DLD1 (cell line): ENCODE results near the gene MAPK8IP3.
"Not testable (repeated sequence)": the region's sequence is repeated elsewhere in the genome, so short reads cannot be mapped to it uniquely, and the experiment has no call there.

ENCODE experiments used
- in situ Hi-C: cut with HindIII; loops from 2 replicates; pipeline ENCODE4 v1.10.0; 2017; ENCODE audit warnings: low sequenced_read_pairs

Gene MAPK8IP3

GRCh38 chr16:1676661-1677060, 29.3 kb upstream of the MAPK8IP3 start:
- in situ Hi-C loops, result no loop called here

DNA sequence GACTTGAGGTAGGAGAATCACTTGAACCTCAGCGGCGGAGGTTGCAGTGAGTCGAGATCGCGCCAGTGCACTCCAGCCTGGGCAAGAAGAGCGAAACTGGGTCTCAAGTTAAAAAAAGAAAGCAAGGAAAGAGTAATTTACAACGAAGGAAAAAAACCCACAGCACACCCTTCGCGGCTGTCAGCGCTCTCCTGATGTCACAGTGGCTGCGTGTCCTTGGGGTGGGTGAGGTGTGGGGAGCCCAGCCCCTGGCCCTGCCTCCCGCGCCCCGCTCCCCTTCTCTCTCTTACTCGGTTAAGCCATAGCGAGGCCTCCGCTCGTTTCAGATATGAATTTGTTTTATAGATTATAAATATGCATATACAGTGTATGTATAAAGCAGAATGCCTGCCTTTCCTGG, 28.7 kb upstream of the MAPK8IP3 start:
- in situ Hi-C loops, result no loop called here

GRCh38 chr16:1677942-1678499, 28.0 kb upstream of the MAPK8IP3 start, which contains the start of gene JPT2:
TSS of gene JPT2 (plus strand) at chr16:1678279. CDS start at chr16:1678313, 34 bp downstream.
- in situ Hi-C loops, result no loop called here

DNA sequence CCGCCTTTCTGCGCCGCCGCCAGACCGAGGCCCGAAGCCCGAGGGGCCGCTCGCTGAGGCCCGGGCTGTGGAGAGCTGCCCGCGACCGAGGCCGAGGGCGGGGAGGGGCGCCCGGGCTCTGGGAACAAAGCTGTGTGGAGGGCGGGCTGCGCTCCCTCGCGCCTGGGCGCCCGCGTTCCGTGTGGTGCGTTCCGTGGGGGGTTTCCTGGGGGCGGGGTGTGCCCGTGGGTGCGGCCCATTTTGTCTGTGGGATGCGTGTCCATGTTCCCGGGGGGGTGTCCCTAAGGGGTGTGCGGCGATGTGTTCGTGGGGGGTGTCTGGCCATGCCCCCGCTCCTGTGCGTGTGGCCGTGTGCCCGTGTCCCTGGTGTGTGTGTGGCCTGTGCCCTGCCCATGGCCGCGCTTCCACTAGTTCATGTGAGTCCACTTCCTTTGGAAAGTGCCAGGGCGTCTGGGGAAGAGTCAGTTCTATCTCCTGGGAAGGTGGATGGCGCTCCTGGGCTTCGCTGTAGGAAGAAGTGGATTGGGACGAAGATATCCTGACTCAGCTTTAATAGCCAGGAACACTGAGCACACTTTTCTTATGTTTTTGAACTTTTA, 27.4 kb upstream of the MAPK8IP3 start:
- in situ Hi-C loops, result no loop called here

DNA sequence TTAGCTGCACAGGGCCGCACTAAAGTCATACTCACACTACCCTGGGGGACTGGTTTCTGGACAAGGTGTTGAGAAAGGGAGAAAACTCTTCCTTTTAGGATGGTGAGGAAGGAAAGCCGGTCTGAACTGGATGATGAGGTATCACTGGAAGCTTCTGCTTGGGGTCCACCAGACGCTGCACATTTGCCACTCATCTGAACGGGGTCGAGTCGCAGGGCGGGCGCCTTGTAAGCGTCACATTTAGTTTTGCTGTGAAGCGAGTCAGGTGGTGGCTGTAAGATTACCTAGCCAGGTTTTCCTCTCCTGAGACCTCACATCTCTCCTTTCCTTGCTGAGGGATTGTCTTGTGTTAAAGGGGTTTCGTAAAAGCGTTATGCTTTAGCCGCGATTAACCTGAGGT, 25.6 kb upstream of the MAPK8IP3 start:
- in situ Hi-C loops, result no loop called here

- in situ Hi-C loops, result no loop called here
These were observed 25.0 kb upstream of the MAPK8IP3 start for GRCh38 chr16:1681032-1681431.

GRCh38 chr16:1687427-1688316, 18.3 kb upstream of the MAPK8IP3 start:
- in situ Hi-C loops, result no loop called here

DNA sequence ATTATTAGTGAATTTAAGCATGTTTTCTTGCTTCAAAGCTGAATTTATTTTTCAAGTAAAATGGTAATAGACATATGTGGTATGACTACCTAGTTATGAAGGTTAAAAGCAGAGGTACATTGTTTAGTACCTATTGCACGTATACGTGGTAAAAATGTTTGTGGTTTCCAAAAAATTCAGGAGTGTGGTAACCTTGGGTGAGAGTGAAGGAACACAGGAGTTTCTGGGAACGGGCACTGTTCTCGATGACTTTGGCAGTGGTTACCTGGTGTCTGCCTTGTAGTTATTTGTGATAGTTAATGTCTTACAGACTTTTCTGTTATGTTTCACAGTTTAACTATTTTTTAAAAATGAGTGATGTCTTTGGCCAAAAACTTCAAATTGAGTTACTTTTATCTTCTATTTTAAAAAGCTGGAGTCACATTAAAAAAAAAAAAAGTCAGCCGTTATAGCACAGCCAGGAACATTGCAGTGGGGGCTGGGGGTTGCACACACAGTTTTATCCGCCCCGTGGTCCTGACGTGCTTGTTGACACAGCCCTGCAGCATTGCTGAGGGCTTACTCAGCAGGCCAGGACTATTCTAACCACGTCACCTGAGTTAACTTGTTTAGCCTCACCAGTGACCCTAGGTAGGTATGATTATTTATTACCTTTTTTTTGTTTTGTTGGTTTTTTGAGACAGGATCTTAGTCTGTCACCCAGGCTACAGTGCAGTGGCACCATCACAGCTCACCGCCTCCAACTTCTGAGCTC, 17.0 kb upstream of the MAPK8IP3 start:
- in situ Hi-C loops, result no loop called here

DNA sequence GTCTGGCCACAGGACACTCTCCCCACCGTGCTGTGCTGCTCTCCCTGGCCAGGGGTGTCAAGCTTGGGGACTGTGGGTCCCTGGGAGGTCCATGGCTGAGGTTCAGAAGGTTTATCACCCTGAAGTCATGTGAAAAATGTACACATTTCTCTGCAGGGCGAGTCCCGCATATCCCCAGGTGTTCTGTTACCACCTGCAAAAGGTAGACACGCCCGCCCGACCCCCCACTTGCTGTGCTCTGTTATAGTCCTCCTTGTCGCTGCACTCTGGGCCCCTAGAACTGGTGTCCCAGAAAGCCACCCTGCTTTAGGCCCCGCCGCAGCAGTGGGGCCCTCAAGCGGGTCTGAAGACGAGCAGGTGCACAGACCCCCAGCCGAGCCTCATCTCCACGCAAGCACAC, 16.1 kb upstream of the MAPK8IP3 start:
- in situ Hi-C loops, result no loop called here

GRCh38 chr16:1690810-1691209, 15.2 kb upstream of the MAPK8IP3 start:
- in situ Hi-C loops, result no loop called here

DNA sequence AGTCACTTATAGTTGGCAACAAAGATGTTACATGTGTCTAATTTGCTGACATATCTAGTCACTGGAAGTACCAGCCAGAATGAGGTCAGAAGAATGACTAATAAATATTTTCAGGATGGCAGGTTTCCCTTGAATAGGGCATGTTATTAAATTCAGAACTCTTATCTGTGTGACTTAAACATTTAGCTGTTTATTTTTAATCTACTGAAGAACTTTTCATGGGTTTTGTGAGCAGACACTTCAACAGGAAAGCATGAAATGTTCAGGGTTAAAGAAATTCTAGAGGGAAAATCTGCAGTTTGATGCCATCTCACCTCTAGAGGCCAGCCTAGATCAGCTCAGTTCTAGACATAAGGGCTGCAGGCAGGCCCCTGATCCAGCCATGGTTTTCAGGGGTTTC, 14.7 kb upstream of the MAPK8IP3 start:
- in situ Hi-C loops, result no loop called here

DNA sequence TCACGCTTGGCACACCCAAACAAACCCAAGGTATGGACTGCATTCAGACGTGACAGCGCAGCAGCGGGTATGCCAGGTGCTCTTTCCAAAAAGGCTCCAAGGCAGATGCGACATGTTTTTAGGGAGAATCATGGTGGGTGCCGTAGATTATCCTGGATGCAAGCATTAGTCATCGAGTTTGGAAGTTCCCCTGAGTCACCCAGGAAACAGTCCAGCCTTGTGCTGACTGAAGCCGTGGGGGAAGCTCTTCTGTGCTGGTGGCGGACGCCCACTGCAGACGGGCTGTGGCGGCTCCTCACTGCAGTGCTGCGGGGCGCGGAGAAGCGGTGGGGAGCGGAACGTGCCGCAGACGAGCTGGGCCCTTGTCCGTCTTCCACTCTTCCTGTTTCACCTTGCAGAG, 14.0 kb upstream of the MAPK8IP3 start:
- in situ Hi-C loops, result no loop called here

DNA sequence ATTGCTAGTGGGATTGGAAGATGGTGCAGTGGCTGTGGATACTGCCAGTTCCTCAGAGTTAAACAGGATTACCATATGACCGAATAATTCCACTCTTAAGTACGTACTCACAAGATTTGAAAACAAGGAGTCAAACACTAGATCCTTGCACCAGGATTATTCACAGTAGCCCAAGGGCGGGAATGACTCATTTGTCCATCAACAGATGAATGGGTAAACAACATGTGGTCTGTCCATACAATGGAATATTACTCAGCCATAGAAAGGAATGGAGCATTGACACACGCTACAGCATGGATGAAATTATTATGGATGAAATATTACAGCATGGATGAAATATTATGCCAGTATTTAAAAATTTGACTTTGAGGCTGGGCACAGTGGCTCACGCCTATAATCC, 9.1 kb upstream of the MAPK8IP3 start:
- in situ Hi-C loops, result no loop called here

DNA sequence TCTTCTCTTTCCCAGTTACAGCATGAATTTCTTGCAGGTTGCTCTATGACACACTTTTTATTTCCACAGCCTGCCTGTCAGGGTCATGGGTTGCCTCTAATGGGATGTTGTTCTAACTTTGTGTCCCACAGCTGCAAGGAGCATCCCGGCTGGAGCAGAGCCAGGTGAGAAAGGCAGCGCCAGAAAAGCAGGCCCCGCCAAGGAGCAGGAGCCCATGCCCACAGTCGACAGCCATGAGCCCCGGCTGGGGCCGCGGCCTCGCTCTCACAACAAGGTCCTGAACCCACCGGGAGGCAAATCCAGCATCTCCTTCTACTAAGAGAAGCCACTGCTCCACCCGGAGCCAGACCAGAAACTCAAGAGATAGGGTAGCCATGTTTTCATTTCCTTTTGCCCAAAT, 7.3 kb upstream of the MAPK8IP3 start:
- in situ Hi-C loops, result no loop called here

DNA sequence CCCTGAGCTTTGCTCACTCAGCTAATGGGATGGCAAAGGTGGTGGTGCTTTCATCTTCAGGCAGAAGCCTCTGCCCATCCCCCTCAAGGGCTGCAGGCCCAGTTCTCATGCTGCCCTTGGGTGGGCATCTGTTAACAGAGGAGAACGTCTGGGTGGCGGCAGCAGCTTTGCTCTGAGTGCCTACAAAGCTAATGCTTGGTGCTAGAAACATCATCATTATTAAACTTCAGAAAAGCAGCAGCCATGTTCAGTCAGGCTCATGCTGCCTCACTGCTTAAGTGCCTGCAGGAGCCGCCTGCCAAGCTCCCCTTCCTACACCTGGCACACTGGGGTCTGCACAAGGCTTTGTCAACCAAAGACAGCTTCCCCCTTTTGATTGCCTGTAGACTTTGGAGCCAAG, 5.7 kb upstream of the MAPK8IP3 start:
- in situ Hi-C loops, result no loop called here

DNA sequence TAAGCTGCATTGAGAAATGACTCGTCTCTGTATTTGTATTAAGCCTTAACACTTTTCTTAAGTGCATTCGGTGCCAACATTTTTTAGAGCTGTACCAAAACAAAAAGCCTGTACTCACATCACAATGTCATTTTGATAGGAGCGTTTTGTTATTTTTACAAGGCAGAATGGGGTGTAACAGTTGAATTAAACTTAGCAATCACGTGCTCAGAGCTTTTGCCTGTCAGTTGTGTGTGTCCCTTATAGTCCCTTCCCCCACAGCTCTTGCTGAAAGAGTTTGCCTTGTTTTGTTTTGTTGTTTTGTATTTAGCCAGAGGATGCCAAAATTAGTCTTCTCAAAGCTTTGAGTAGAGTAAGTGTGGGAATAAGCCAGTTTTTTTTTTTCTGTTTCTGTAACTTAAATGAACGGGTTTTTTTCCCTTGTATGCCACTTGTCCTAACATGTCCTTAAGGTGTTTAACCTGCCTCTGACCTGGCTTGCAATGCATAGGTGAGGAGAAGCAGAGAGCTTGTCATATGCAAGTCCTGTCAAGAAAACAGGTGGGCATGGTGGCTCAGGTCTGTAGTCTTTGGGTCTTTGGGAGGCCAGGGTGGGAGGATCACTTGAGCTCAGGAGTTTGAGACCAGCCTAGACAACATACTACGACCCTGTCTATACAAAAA, 4.6 kb upstream of the MAPK8IP3 start:
- in situ Hi-C loops, result no loop called here

DNA sequence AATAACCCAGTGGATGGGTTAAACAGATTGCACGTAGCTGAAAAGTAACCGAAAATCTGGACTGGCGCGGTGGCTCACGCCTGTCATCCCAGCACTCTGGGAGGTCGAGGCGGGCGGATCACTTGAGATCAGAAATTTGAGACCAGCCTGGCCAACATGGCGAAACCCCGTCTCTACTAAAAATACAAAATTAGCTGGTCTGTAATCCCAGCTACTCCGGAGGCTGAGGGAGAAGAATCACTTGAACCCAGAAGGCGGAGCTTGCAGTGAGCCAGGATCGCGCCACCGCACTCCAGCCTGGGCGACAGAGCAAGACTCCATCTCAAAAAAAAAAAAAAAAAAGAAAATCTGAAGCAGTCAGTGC, 689 bp upstream of the MAPK8IP3 start:
- in situ Hi-C loops, result not testable (repeated sequence)

GRCh38 chr16:1706386-1707192, 594 bp downstream of the MAPK8IP3 start:
- in situ Hi-C loops, result no loop called here

GRCh38 chr16:1707193-1707790, 1.3 kb downstream of the MAPK8IP3 start:
- in situ Hi-C loops, result no loop called here
